ENCODE data around the gene MARCHF3. TPM values are rescaled to one million over a fixed set of nuclear protein-coding genes. Genes with fewer than 3 reads are reported as not detected.
"Not testable (repeated sequence)": the region's sequence is repeated elsewhere in the genome, so short reads cannot be mapped to it uniquely, and the experiment has no call there.

MARCHF3 gene
- total RNA-seq, 1 experiment from 2014 or later = 1.1 TPM

DNA sequence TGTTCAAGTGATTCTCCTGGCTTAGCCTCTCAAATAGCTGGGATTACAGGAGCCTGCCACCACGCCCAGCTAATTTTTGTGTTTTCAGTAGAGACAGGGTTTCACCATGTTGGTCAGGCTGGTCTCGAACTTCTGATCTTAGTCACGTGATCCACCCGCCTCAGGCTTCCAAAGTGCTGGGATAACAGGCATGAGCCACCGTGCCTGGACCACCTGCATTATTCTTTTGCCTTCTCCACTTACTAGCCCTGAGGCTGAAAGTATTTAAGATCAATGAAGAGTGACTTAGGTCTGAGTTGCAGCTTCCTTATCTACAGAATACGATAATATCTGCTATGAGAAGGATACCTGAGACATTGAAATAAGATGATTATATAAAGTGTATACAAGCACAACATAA, 129.6 kb downstream of the MARCHF3 start:
- H3K9me3 ChIP-seq (ENCODE audit: low read depth, low read length, poor library complexity, severe bottlenecking) = no peaks in the 10 kb centered on the region
- H3K36me3 ChIP-seq (ENCODE audit: insufficient read depth, low read length, poor library complexity, severe bottlenecking) = no peaks in the 10 kb centered on the region
- ChIA-PET CTCF (no interaction called here), POLR2A (ENCODE audit: low non-redundant PET) (no interaction called here)
- no peak for TF ChIP-seq EZH2 (IDR thresholded peaks at IDR 0.05; ENCODE audit: borderline replicate concordance, low read depth, low read length, poor library complexity, severe bottlenecking)
- no peak for TF ChIP-seq CTCF (conservative IDR thresholded peaks at IDR 0.05; ENCODE audit: low read depth, low read length)
- H3K27ac ChIP-seq (ENCODE audit: low read depth, low read length, poor library complexity, severe bottlenecking) = no peak overlapping the region
- BruUV-seq (replicated peaks) = no TSS peak
- H3K4me1 ChIP-seq (ENCODE audit: insufficient read depth, low read length, poor library complexity, severe bottlenecking) = no peaks in the 10 kb centered on the region
- H3K27me3 ChIP-seq (replicated peaks; ENCODE audit: insufficient read depth, low read depth, low read length, poor library complexity) = no peaks in the 10 kb centered on the region
- no peak overlapping the region for H3K4me3 ChIP-seq (ENCODE audit: low read depth, low read length, poor library complexity, severe bottlenecking)
- intact Hi-C loops (cut with micrococcal nuclease; ENCODE audit: unreplicated experiment) = no loop called here
- DNase-seq (ENCODE audit: low spot score) = no peak

GRCh38 chr5:126899476-126899875, 130.9 kb downstream of the MARCHF3 start:
- ChIA-PET POLR2A (ENCODE audit: low non-redundant PET) (no interaction called here), CTCF (no interaction called here)
- BruUV-seq (replicated peaks) = no TSS peak
- Histone ChIP-seq H3K27ac (ENCODE audit: low read depth, low read length, poor library complexity, severe bottlenecking) (no peak overlapping the region), H3K4me1 (ENCODE audit: insufficient read depth, low read length, poor library complexity, severe bottlenecking) (no peaks in the 10 kb centered on the region), H3K27me3 (replicated peaks; ENCODE audit: insufficient read depth, low read depth, low read length, poor library complexity) (no peaks in the 10 kb centered on the region), H3K36me3 (ENCODE audit: insufficient read depth, low read length, poor library complexity, severe bottlenecking) (no peaks in the 10 kb centered on the region), H3K4me3 (ENCODE audit: low read depth, low read length, poor library complexity, severe bottlenecking) (no peak overlapping the region), H3K9me3 (ENCODE audit: low read depth, low read length, poor library complexity, severe bottlenecking) (no peaks in the 10 kb centered on the region)
- TF ChIP-seq CTCF (conservative IDR thresholded peaks at IDR 0.05; ENCODE audit: low read depth, low read length) (no peak), EZH2 (IDR thresholded peaks at IDR 0.05; ENCODE audit: borderline replicate concordance, low read depth, low read length, poor library complexity, severe bottlenecking) (no peak)
- intact Hi-C loops (cut with micrococcal nuclease; ENCODE audit: unreplicated experiment) = no loop called here
- no peak for DNase-seq (ENCODE audit: low spot score)

DNA sequence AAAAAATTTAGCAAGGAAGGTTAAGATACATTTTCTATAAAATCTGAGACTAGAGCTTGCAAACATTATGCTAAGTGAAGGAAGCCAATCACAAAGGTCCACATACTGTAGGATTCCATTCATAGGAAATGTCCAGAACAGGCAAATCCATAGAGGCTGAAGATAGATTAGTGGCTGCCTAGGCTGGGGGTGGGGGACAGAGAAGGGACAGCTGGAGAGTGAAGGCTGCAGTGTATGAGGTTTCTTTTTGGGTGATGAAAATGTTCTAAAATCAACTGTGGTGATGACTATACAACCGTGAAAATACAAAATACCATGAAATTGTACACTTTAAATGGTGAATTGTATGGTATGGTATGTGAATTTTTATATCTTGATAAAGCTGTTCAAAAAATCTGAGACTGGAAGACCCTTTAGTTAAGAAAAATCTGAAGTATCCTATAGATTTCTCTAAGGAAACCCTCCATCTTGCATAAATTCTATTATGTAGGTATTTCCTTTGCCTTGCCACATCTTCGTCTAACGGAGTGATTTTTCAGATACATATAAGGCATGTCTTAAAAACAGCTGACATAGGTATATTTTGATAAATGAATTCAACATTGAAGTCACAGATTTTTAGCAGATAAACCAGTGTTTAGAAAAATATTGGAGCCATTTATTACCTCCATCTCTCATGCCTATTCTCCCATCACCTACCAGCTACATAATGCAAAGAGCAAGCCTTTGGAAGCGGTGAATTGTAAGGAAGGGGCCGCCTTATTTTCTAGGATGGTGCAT, 132.3 kb downstream of the MARCHF3 start:
- no peak for DNase-seq (ENCODE audit: low spot score)
- no peaks in the 10 kb centered on the region for H3K36me3 ChIP-seq (ENCODE audit: insufficient read depth, low read length, poor library complexity, severe bottlenecking)
- no peaks in the 10 kb centered on the region for H3K27me3 ChIP-seq (replicated peaks; ENCODE audit: insufficient read depth, low read depth, low read length, poor library complexity)
- intact Hi-C loops (cut with micrococcal nuclease; ENCODE audit: unreplicated experiment) = no loop called here
- H3K4me1 ChIP-seq (ENCODE audit: insufficient read depth, low read length, poor library complexity, severe bottlenecking) = no peaks in the 10 kb centered on the region
- no peaks in the 10 kb centered on the region for H3K9me3 ChIP-seq (ENCODE audit: low read depth, low read length, poor library complexity, severe bottlenecking)
- H3K27ac ChIP-seq (ENCODE audit: low read depth, low read length, poor library complexity, severe bottlenecking) = no peak overlapping the region
- BruUV-seq (replicated peaks) = no TSS peak
- ChIA-PET POLR2A (ENCODE audit: low non-redundant PET) (no interaction called here), CTCF (no interaction called here)
- H3K4me3 ChIP-seq (ENCODE audit: low read depth, low read length, poor library complexity, severe bottlenecking) = no peak overlapping the region
- TF ChIP-seq EZH2 (IDR thresholded peaks at IDR 0.05; ENCODE audit: borderline replicate concordance, low read depth, low read length, poor library complexity, severe bottlenecking) = no peak

- POLR2A ChIA-PET (ENCODE audit: low non-redundant PET) = no interaction called here
- intact Hi-C loops (cut with micrococcal nuclease; ENCODE audit: unreplicated experiment) = no loop called here
- H3K36me3 ChIP-seq (ENCODE audit: insufficient read depth, low read length, poor library complexity, severe bottlenecking) = no peaks in the 10 kb centered on the region
- no peak for TF ChIP-seq CTCF (conservative IDR thresholded peaks at IDR 0.05; ENCODE audit: low read depth, low read length)
- TF ChIP-seq EZH2 (IDR thresholded peaks at IDR 0.05; ENCODE audit: borderline replicate concordance, low read depth, low read length, poor library complexity, severe bottlenecking) = no peak
- BruUV-seq (replicated peaks) = no TSS peak
- no peaks in the 10 kb centered on the region for H3K4me1 ChIP-seq (ENCODE audit: insufficient read depth, low read length, poor library complexity, severe bottlenecking)
- H3K9me3 ChIP-seq (ENCODE audit: low read depth, low read length, poor library complexity, severe bottlenecking) = no peaks in the 10 kb centered on the region
- no peak overlapping the region for H3K4me3 ChIP-seq (ENCODE audit: low read depth, low read length, poor library complexity, severe bottlenecking)
- DNase-seq (ENCODE audit: low spot score) = no peak
- no peak overlapping the region for H3K27ac ChIP-seq (ENCODE audit: low read depth, low read length, poor library complexity, severe bottlenecking)
- no peaks in the 10 kb centered on the region for H3K27me3 ChIP-seq (replicated peaks; ENCODE audit: insufficient read depth, low read depth, low read length, poor library complexity)
- CTCF ChIA-PET = no interaction called here
Measured at GRCh38 chr5:126896170-126896702, 134.1 kb downstream of the MARCHF3 start.

GRCh38 chr5:126895712-126896111, 134.6 kb downstream of the MARCHF3 start:
- intact Hi-C loops (cut with micrococcal nuclease; ENCODE audit: unreplicated experiment); BruUV-seq (replicated peaks); DNase-seq (ENCODE audit: low spot score); H3K27ac ChIP-seq (ENCODE audit: low read depth, low read length, poor library complexity, severe bottlenecking); H3K36me3 ChIP-seq (ENCODE audit: insufficient read depth, low read length, poor library complexity, severe bottlenecking); CTCF ChIA-PET; H3K27me3 ChIP-seq (replicated peaks; ENCODE audit: insufficient read depth, low read depth, low read length, poor library complexity); H3K4me1 ChIP-seq (ENCODE audit: insufficient read depth, low read length, poor library complexity, severe bottlenecking); H3K9me3 ChIP-seq (ENCODE audit: low read depth, low read length, poor library complexity, severe bottlenecking); POLR2A ChIA-PET (ENCODE audit: low non-redundant PET); H3K4me3 ChIP-seq (ENCODE audit: low read depth, low read length, poor library complexity, severe bottlenecking): not testable (repeated sequence)

Data from A673 (cell line).